GM20000 (cell line): ENCODE data around the gene TNNC1.

Experiments used
- DNase-seq: peaks from one replicate; pipeline ENCODE4 v3.0.0; 2012; ENCODE audit warnings: low spot score
- TF ChIP-seq, protein P1 (sequence below): IDR thresholded peaks from 2 replicates; pipeline ENCODE4 v1.5.1; 2012; ENCODE audit warnings: mild to moderate bottlenecking, control low read depth; ENCODE audit errors: extremely low read depth, missing control alignments

TNNC1 gene

DNA sequence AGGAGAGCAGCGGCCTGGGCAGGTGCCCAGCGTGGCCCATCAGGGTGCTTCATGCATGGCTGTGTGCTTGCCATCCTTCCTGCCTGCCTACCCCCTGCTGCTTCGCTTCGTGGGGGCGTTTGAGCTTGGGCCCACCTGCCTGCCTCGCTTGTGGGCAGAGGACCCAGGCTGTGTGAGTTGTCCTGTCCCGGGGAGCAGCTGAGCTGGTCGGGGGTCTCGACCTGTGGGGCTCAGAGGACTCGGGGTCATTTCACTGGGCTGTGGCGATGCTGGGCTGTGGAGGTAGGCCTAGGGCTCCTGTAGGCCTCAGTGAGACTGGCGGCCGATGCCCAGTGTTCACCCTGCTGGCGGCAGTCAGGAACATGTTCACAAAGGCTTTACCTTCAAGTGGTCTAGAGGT, 29.2 kb upstream of the TNNC1 start:
- no peak for DNase-seq
- TF ChIP-seq, protein P1, sequence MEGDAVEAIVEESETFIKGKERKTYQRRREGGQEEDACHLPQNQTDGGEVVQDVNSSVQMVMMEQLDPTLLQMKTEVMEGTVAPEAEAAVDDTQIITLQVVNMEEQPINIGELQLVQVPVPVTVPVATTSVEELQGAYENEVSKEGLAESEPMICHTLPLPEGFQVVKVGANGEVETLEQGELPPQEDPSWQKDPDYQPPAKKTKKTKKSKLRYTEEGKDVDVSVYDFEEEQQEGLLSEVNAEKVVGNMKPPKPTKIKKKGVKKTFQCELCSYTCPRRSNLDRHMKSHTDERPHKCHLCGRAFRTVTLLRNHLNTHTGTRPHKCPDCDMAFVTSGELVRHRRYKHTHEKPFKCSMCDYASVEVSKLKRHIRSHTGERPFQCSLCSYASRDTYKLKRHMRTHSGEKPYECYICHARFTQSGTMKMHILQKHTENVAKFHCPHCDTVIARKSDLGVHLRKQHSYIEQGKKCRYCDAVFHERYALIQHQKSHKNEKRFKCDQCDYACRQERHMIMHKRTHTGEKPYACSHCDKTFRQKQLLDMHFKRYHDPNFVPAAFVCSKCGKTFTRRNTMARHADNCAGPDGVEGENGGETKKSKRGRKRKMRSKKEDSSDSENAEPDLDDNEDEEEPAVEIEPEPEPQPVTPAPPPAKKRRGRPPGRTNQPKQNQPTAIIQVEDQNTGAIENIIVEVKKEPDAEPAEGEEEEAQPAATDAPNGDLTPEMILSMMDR = no peak

DNA sequence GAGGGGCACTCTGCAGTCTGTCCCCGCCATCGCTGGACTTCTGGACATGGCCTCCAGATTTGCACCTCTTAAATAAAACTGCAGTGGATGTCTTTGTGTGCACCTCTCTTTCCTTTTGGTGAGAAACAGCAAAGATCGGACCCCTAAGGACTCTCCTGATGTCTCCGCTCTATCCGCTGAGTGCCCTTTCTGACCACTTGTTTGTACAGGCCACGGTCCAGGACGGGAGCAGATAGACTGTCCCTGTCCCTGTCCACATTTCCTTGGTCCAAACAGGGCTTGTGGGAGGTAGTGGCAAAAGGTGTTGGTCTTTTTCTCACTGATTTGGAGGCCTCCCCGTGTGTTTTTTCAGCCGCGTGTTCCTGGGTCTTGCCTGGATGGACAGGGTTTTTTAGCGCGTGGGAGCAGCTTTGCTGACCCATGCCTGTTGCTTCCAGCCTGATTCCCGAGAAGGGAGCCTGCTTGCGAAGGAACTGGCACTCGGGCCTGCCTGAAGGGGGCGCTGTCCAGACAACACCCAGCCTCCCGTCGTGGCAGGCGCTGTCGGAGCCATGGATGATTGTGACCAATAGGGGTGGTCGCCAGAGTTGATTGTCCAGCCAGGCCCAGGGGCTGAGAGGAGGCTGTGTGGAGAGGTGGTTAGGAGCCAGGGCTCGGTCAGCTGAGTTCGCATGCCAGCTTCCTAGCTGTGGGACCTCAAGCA, 28.1 kb upstream of the TNNC1 start:
- no peak for DNase-seq
- TF ChIP-seq, protein P1 = peak; percentile 20

DNA sequence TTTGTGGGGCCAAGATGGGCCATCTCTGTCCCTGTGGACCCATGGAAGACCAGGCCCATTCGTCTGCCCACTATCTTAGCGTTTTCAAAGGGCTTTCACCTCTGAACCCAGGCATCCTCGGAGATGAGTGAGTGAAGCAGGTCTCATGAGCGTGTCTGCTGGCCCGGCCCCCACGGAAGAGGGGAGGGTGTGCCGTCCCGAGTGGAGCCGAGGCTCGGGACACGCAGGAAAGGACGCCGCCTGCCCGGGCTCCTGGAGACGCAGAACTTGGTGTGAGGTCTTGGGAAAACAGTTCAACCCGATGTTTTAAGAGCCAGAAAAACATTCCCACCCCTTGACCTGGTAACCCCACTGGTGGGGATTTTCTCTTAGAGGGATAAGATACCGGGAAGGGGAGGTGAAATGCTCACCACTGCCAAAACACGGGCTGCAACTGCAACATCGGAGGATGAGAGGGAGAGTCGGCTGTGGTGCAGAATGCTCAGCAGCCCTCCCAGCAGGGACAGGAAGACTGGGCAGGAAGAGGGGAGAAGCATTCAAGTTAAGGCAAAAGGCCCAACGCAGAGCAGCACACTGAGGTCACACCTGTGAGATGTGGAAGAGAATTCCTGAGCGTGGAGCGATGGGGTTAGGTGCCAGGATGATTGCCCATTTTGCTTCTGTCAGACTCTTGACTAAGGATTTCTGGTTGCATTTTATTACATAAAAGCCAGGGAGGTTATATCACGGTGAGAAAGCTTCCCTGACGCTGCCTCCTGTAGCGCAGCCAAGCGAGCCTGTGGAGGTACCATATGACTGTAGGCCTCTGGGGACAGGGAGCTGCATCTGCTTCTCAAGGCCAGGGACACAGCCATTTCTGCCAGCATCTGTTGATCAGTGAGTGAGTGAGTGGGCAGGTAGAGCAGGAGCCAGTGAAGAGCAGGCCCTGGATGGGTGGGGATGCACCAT, 27.2 kb upstream of the TNNC1 start:
- no peak for DNase-seq
- TF ChIP-seq, protein P1 = no peak

DNA sequence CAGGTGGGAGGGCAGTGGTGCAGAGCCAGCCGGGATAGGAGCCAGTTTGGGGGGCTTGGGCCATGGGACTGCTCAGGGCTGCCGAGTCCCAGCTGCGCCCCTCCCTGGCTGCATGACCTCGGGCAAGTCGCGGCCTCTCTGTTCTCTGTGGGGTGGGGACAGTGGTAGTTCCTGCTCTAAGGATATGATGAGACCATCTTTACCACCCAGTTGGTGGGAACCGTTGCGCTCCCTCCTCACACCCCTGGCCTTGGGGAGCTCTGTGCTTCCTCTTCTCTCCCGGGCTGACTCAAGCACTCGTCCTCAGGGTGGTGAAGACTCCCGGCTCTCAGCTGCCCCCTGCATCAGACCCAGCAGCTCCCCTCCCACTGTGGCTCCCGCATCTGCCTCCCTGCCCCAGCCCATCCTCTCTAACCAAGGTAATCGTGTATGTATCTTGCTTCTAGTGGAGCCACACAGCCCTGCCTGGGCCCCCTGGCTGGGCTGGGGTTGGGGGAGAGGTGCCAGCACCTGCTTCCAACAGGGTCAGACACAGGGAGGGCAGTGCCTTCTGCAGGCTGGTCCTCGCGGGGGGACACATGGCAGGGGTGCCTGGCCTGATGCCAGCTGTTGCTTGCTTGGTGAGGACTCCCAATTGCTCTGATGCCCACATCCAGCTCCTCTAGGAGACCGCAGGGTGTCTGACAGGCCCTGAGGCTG, 26.2 kb upstream of the TNNC1 start:
- TF ChIP-seq, protein P1 = no peak
- DNase-seq = no peak

DNA sequence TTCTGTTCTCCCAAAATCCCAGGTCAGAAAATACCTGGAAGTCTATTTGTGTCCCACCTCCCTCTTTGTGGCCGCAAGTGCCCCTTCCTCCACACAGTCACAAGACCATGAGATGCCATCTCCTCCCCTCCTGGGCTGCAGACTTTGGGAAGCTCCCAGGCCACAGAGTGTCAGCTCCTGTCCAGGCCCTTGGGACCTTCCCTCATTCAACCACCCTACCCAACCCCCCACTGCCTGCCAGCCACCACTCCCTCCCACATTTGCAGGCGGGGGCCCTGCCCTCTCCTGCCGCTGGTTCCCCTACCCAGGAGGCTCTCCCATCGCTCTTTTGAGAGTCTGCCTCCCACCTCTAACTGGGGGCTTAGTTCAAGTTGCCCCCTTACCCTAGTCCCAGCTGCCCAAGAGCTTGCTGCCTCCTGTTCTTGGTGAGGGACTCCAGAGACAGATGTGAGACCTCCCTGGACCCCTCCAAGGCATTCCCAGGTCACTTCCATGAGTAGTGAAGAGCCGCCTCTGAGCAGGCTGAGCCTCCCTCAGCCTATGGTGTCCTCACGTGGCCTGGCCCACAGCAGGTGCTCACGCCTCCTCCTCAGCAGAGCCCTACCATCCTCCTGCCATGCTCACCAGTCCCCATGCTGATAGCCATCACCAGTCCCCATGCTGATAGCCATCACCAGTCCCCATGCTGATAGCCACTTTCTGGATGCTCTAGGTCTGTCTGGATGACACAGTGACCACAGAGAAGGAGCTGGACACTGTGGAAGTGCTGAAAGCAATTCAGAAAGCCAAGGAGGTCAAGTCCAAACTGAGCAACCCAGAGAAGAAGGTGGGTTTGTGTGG, 25.4 kb upstream of the TNNC1 start:
- TF ChIP-seq, protein P1 = no peak
- no peak for DNase-seq

DNA sequence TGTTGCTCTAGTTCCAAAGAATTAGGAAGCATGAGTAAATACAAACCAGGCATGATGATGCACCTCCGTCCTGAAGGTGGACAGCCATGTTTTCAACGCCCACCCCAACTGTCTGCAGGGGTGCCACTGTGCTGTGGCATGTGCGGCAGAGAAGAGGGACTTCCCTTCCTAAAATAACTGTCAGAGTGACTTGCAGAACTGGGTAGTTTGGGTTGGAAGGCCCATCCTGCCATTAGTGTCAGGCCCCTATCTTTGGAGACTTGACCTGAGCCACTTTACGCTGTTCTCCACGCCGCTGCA, 23.9 kb upstream of the TNNC1 start:
- no peak for DNase-seq
- TF ChIP-seq, protein P1 = no peak
